H1 (cell line): ENCODE results near the gene PIK3R6. TPM values are rescaled to one million over a fixed set of nuclear protein-coding genes. Genes with fewer than 3 reads are reported as not detected.

Experiments
- CTCF ChIA-PET: fragments of 300-600 bp; sonication (Branson Sonifier 250); formaldehyde crosslinking; loops from one replicate; lab custom pipeline; 2021; ENCODE audit not compliant: partially characterized antibody; lab: Charles Lee
- POLR2A ChIA-PET: fragments of 300-600 bp; sonication (Branson Sonifier 250); formaldehyde crosslinking; loops from one replicate; lab custom pipeline; 2021; ENCODE audit warnings: inconsistent platforms; ENCODE audit not compliant: partially characterized antibody; lab: Charles Lee
- DNase-seq, 2 experiments: peaks; one replicate each; pipeline versions ENCODE4 v3.0.0 to v3.0.0-alpha.2; 2010 to 2022; ENCODE audit warnings: low spot score in 2 of 2, low read depth in 1 of 2, mixed read lengths in 1 of 2
- FAIRE-seq: peaks from 2 replicates; lab custom pipeline; 2011; peaks lifted over from hg19 to GRCh38; lab: Jason Lieb, UNC
- H2AFZ ChIP-seq: 2 replicates; pipeline ENCODE4 v1.8.1; 2012; ENCODE audit warnings: low read length, inconsistent platforms
- H2AK5ac ChIP-seq: 2 replicates; pipeline ENCODE4 v1.6.1; 2013; ENCODE audit warnings: low read depth, low read length
- H2BK120ac ChIP-seq: replicated peaks from 2 replicates; pipeline ENCODE3; 2013; ENCODE audit warnings: low read depth, low read length, inconsistent platforms
- H2BK12ac ChIP-seq: 2 replicates; pipeline ENCODE4 v1.6.1; 2013; ENCODE audit warnings: low read depth, low read length
- H2BK15ac ChIP-seq: 2 replicates; pipeline ENCODE4 v1.6.1; 2013; ENCODE audit warnings: low read length
- H2BK20ac ChIP-seq: 2 replicates; pipeline ENCODE4 v1.6.1; 2013; ENCODE audit warnings: low read length
- H2BK5ac ChIP-seq: 2 replicates; pipeline ENCODE4 v1.6.1; 2013; ENCODE audit warnings: low read depth, low read length
- H3K14ac ChIP-seq: 2 replicates; pipeline ENCODE4 v1.6.1; 2013; ENCODE audit warnings: inconsistent platforms; ENCODE audit not compliant: insufficient read length
- H3K18ac ChIP-seq: 2 replicates; pipeline ENCODE4 v1.6.1; 2013; ENCODE audit warnings: low read length; ENCODE audit errors: extremely low read depth
- H3K23ac ChIP-seq: 2 replicates; pipeline ENCODE4 v1.6.1; 2013; ENCODE audit warnings: inconsistent platforms; ENCODE audit not compliant: insufficient read length
- H3K23me2 ChIP-seq: 2 replicates; pipeline ENCODE4 v1.6.1; 2013; ENCODE audit warnings: low read depth, low read length
- H3K27ac ChIP-seq: 2 replicates; pipeline ENCODE4 v1.6.1; 2011; ENCODE audit warnings: low read depth, low read length, inconsistent platforms
- H3K27me3 ChIP-seq, 4 experiments: replicated peaks in 1 of 4; 1 replicate in 1 of 4; 2 replicates in 3 of 4; pipeline versions ENCODE4 v1.6.1 to v1.8.1; 2011 to 2013; ENCODE audit warnings: low read length in 3 of 4, mild to moderate bottlenecking in 3 of 4, inconsistent platforms in 2 of 4, mixed read lengths in 2 of 4, moderate library complexity in 1 of 4; ENCODE audit not compliant: control insufficient read depth in 3 of 4, insufficient read depth in 3 of 4; ENCODE audit errors: extremely low read depth in 1 of 4
- H3K36me3 ChIP-seq, 4 experiments: 2 replicates each; pipeline versions ENCODE4 v1.6.1 to v1.8.1; 2011 to 2013; ENCODE audit warnings: mild to moderate bottlenecking in 4 of 4, low read length in 3 of 4, moderate library complexity in 2 of 4, control low read depth in 1 of 4, inconsistent platforms in 1 of 4; ENCODE audit not compliant: insufficient read depth in 4 of 4, control insufficient read depth in 2 of 4
- H3K4ac ChIP-seq: replicated peaks from 2 replicates; pipeline ENCODE3; 2013; ENCODE audit warnings: low read length, low read depth, mixed read lengths, inconsistent platforms; ENCODE audit not compliant: insufficient read length
- H3K4me1 ChIP-seq, 4 experiments: replicated peaks in 1 of 4; 1 replicate in 1 of 4; 2 replicates in 3 of 4; pipeline versions ENCODE4 v1.6.1 to v1.8.1; 2011 to 2013; ENCODE audit warnings: low read length in 3 of 4, inconsistent platforms in 2 of 4, mixed read lengths in 1 of 4; ENCODE audit not compliant: insufficient read depth in 4 of 4, control insufficient read depth in 3 of 4
- H3K4me2 ChIP-seq, 2 experiments: 2 replicates each; pipeline versions ENCODE4 v1.6.1 to v1.8.1; 2011 to 2013; ENCODE audit warnings: low read depth in 2 of 2, low read length in 2 of 2, control low read depth in 1 of 2, inconsistent platforms in 1 of 2, mild to moderate bottlenecking in 1 of 2; ENCODE audit not compliant: insufficient read depth in 1 of 2
- H3K4me3 ChIP-seq, 4 experiments: fragments of 200-600, 300-600 bp in 1 of 4; sonication (generic), shearing (Covaris generic), sonication (Bioruptor Twin) in 1 of 4; 2 replicates each; pipeline versions ENCODE4 v1.5.1 to v1.8.1; 2011 to 2016; ENCODE audit warnings: low read length in 4 of 4, low read depth in 3 of 4, control low read depth in 2 of 4, inconsistent platforms in 2 of 4, mild to moderate bottlenecking in 2 of 4, mixed read lengths in 1 of 4, moderate library complexity in 1 of 4; ENCODE audit not compliant: insufficient read depth in 2 of 4; ENCODE audit errors: extremely low read depth in 1 of 4
- H3K56ac ChIP-seq: replicated peaks from 2 replicates; pipeline ENCODE3; 2013; ENCODE audit warnings: low read depth, mild to moderate bottlenecking, mixed read lengths, low read length, inconsistent platforms; ENCODE audit not compliant: insufficient read length
- H3K79me1 ChIP-seq: 2 replicates; pipeline ENCODE4 v1.6.1; 2013; ENCODE audit warnings: low read depth, low read length, control low read depth
- H3K79me2 ChIP-seq, 2 experiments: 2 replicates each; pipeline versions ENCODE4 v1.6.1 to v1.8.1; 2012 to 2013; ENCODE audit warnings: low read length in 2 of 2, mild to moderate bottlenecking in 2 of 2, inconsistent platforms in 1 of 2; ENCODE audit not compliant: insufficient read depth in 2 of 2, control insufficient read depth in 1 of 2
- H3K9ac ChIP-seq, 4 experiments: replicated peaks in 1 of 4; 1 replicate in 1 of 4; 2 replicates in 3 of 4; pipeline versions ENCODE4 v1.6.1 to v1.8.1; 2011 to 2013; ENCODE audit warnings: low read depth in 3 of 4, low read length in 3 of 4, control low read depth in 2 of 4, mild to moderate bottlenecking in 2 of 4, moderate library complexity in 2 of 4, inconsistent platforms in 1 of 4; ENCODE audit errors: extremely low read depth in 1 of 4
- H3K9me3 ChIP-seq, 2 experiments: 2 replicates each; pipeline versions ENCODE4 v1.6.1 to v1.8.1; 2012 to 2013; ENCODE audit warnings: mild to moderate bottlenecking in 2 of 2, moderate library complexity in 2 of 2, control low read depth in 1 of 2, inconsistent platforms in 1 of 2, low read depth in 1 of 2, low read length in 1 of 2, mixed read lengths in 1 of 2; ENCODE audit not compliant: insufficient read depth in 2 of 2
- H4K20me1 ChIP-seq, 2 experiments: replicated peaks in 1 of 2; 2 replicates each; pipeline versions ENCODE3 to v1.8.1; 2011 to 2013; ENCODE audit warnings: inconsistent platforms in 2 of 2, low read length in 2 of 2, mild to moderate bottlenecking in 1 of 2; ENCODE audit not compliant: insufficient read depth in 2 of 2, control insufficient read depth in 1 of 2
- H4K5ac ChIP-seq: 2 replicates; pipeline ENCODE4 v1.6.1; 2013; ENCODE audit warnings: low read length, low read depth, mixed read lengths, inconsistent platforms; ENCODE audit not compliant: insufficient read length
- H4K8ac ChIP-seq: 2 replicates; pipeline ENCODE4 v1.8.0; 2013; ENCODE audit warnings: mild to moderate bottlenecking, moderate library complexity, low read length, inconsistent platforms; ENCODE audit not compliant: insufficient read depth; ENCODE audit errors: extremely low read depth
- H4K91ac ChIP-seq: replicated peaks from 2 replicates; pipeline ENCODE3; 2013; ENCODE audit warnings: low read length, mixed read lengths, inconsistent platforms; ENCODE audit not compliant: insufficient read length
- BRCA1 ChIP-seq: IDR thresholded peaks from 2 replicates; pipeline ENCODE4 v1.6.1; 2012; ENCODE audit warnings: low read depth, low read length, improper control_type of control experiment
- CBX5 ChIP-seq: fragments of 300-800, 300-1000 bp; sonication (generic); IDR thresholded peaks from 2 replicates; pipeline ENCODE4 v1.7.1; 2016; ENCODE audit warnings: antibody characterized with exemption, low read length, low read depth
- CHD2 ChIP-seq: IDR thresholded peaks from 2 replicates; pipeline ENCODE4 v1.6.1; 2012; ENCODE audit warnings: low read length, improper control_type of control experiment
- GABPA ChIP-seq: IDR thresholded peaks from 2 replicates; pipeline ENCODE4 v1.6.1; 2011; ENCODE audit warnings: mild to moderate bottlenecking, low read length, moderate library complexity, borderline replicate concordance; ENCODE audit not compliant: insufficient read depth
- JUND ChIP-seq: IDR thresholded peaks from 2 replicates; pipeline ENCODE4 v1.6.1; 2011; ENCODE audit warnings: mild to moderate bottlenecking, improper control_type of control experiment, low read length
- POU5F1 ChIP-seq: IDR thresholded peaks from 2 replicates; pipeline ENCODE4 v1.6.1; 2011; ENCODE audit warnings: low read depth, mild to moderate bottlenecking, low read length, moderate library complexity
- RAD21 ChIP-seq, 2 experiments: IDR thresholded peaks in 1 of 2; conservative IDR thresholded peaks in 1 of 2; 2 replicates each; pipeline ENCODE4 v1.6.1; 2011; ENCODE audit warnings: low read depth in 2 of 2, low read length in 2 of 2, improper control_type of control experiment in 1 of 2, inconsistent platforms in 1 of 2, mild to moderate bottlenecking in 1 of 2, moderate library complexity in 1 of 2
- WGBS, 2 experiments: shearing (Covaris generic) in 1 of 2; methylation state at CpG; one replicate each; pipeline versions ENCODE4 v1.1.6 to v1.1.7; 2013 to 2015; ENCODE audit warnings: low lambda C conversion rate in 2 of 2, mixed read lengths in 2 of 2, inconsistent platforms in 1 of 2, low coverage in 1 of 2, missing lambda C conversion rate in 1 of 2; ENCODE audit not compliant: insufficient replicate concordance in 2 of 2, insufficient coverage in 1 of 2, insufficient read length in 1 of 2; ENCODE audit errors: extremely low coverage in 1 of 2, missing lambda C conversion rate in 1 of 2; 5-methylcytosine and 5-hydroxymethylcytosine counted together
- polyA plus RNA-seq, 7 experiments: library from polyadenylated mRNA; depleted of rRNA in 3 of 7; stranded (reverse) in 5 of 7; unstranded in 2 of 7; fragments of >200 nt in 5 of 7; fragments of 200-250 nt in 2 of 7; gene quantifications; 1 replicate in 5 of 7; 2 replicates in 1 of 7; 4 replicates in 1 of 7; pipeline versions ENCODE4 v1.2.1 to v1.2.3, GENCODE V29; 2011 to 2013; ENCODE audit warnings: missing spikeins in 2 of 7, mixed read lengths in 2 of 7
- total RNA-seq: library from RNA; stranded (reverse); fragmentation: NEBNext Ultra II Directional; extraction: Animal tissue kit (Norgen Biotek cat#: 25700); gene quantifications from 2 replicates; pipeline ENCODE4 v1.2.1, GENCODE V29; 2021
- TF ChIP-seq, protein P1 (sequence below): IDR thresholded peaks from 2 replicates; pipeline ENCODE4 v1.6.1; 2011; ENCODE audit warnings: low read depth, mild to moderate bottlenecking, low read length; ENCODE audit not compliant: insufficient read depth
- TF ChIP-seq, protein P2 (sequence below), 3 experiments: IDR thresholded peaks; 1 replicate in 2 of 3; 2 replicates in 1 of 3; pipeline versions ENCODE4 v1.5.1 to v1.6.1; 2011; ENCODE audit warnings: low read length in 3 of 3, mild to moderate bottlenecking in 3 of 3, inconsistent platforms in 2 of 3, low read depth in 1 of 3, moderate library complexity in 1 of 3; ENCODE audit not compliant: insufficient read depth in 1 of 3; ENCODE audit errors: control extremely low read depth in 1 of 3

The PIK3R6 gene
- total and polyA plus RNA-seq, 2 of the 8 experiments (the other 6 are each of a cell fraction or from before 2014, with no cell fraction given): 0.24 to 1.2 TPM

DNA sequence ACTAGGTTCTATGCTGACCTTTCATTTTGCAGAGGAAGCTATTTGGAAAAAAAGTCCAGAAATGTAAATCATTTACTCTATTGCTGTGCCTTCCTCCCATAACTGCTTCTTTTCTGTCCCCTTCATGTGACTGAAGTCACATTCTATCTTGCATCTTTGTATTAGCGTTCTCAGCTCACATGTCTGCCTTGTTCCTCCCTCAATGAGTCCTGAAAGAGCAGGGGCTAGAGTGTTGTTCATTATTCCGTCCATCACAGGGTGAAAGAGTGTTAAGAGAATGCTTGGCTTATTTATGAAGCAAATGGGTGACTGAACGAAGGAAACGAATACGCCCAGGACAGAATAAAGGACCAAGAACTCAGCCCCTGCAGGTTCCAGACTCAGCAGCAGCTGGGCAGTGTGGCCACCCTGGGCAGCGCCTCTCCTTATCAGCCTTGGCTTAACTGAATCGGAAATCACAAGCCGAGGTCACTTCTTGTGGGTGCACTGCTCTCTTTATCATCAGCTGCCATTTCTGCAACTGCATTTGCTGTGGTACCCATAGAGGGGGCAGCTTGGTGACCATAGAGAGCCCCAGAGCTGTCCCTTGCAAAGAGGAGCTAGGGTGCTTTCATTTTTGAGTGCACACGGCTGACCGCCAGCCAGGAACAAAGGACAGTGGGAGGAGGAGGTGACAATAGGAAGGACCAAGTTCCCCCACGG lies 1.8 kb upstream of the PIK3R6 start:
- CTCF ChIA-PET: interaction anchor here (0.8 to 2.5 kb wide), 3 partner anchors 11 to 26 kb away, joined by 3 to 11 read pairs (median 3); no protein-coding TSS in a partner anchor
- TF ChIP-seq JUND (no peak), GABPA (no peak), CHD2 (no peak), BRCA1 (no peak), CBX5 (no peak), RAD21 (IDR thresholded peaks at IDR 0.05 in 1 of 2, conservative IDR thresholded peaks at IDR 0.05 in 1 of 2; ENCODE audit: low read depth in 2 of 2, low read length in 2 of 2) (no peak), POU5F1 (no peak)
- TF ChIP-seq, protein P1, sequence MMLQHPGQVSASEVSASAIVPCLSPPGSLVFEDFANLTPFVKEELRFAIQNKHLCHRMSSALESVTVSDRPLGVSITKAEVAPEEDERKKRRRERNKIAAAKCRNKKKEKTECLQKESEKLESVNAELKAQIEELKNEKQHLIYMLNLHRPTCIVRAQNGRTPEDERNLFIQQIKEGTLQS: no peak
- TF ChIP-seq, protein P2, sequence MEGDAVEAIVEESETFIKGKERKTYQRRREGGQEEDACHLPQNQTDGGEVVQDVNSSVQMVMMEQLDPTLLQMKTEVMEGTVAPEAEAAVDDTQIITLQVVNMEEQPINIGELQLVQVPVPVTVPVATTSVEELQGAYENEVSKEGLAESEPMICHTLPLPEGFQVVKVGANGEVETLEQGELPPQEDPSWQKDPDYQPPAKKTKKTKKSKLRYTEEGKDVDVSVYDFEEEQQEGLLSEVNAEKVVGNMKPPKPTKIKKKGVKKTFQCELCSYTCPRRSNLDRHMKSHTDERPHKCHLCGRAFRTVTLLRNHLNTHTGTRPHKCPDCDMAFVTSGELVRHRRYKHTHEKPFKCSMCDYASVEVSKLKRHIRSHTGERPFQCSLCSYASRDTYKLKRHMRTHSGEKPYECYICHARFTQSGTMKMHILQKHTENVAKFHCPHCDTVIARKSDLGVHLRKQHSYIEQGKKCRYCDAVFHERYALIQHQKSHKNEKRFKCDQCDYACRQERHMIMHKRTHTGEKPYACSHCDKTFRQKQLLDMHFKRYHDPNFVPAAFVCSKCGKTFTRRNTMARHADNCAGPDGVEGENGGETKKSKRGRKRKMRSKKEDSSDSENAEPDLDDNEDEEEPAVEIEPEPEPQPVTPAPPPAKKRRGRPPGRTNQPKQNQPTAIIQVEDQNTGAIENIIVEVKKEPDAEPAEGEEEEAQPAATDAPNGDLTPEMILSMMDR (IDR thresholded peaks at IDR 0.05; ENCODE audit: control extremely low read depth in 1 of 3, insufficient read depth in 1 of 3, low read depth in 1 of 3, low read length in 3 of 3): no peak

More for the DNA sequence above, 1.8 kb upstream of the PIK3R6 start:
- 85% methylated on average over 11 of the region's 11 CpGs; no CpG with 5 or more reads in 1 of the 2 experiments for WGBS, 2 experiments
- Histone ChIP-seq H2BK12ac (no peak overlapping the region), H4K8ac (no peak overlapping the region), H3K4me3 (no peak overlapping the region), H2AFZ (no peak overlapping the region), H3K4me2 (no peak overlapping the region), H2BK120ac (no peak overlapping the region), H2BK15ac (no peak overlapping the region), H3K4me1 (peaks cover 0 to 2% (median 0%) of the 10 kb centered on the region in 4 experiments; a peak in 3 of 7 replicates), H3K79me1 (no peaks in the 10 kb centered on the region), H4K20me1 (no peaks in the 10 kb centered on the region), H3K27ac (no peak overlapping the region), H4K5ac (no peak overlapping the region), H3K56ac (no peak overlapping the region), H3K18ac (no peak overlapping the region), H2BK20ac (no peak overlapping the region), H3K79me2 (no peaks in the 10 kb centered on the region), H3K27me3 (peaks cover 0 to 2% (median 0%) of the 10 kb centered on the region in 4 experiments; a peak in 2 of 7 replicates), H2AK5ac (no peak overlapping the region), H3K4ac (no peak overlapping the region), H3K36me3 (no peaks in the 10 kb centered on the region), H4K91ac (no peak overlapping the region), H3K23me2 (no peaks in the 10 kb centered on the region), H3K9me3 (no peaks in the 10 kb centered on the region), H2BK5ac (no peak overlapping the region), H3K14ac (no peak overlapping the region), H3K23ac (no peak overlapping the region), H3K9ac (no peak overlapping the region)
- DNase-seq (no peak), FAIRE-seq (no peak)
- POLR2A ChIA-PET: interaction anchor here (0.6 kb wide), 1 partner anchor 22 kb away, joined by 3 read pairs; no protein-coding TSS in a partner anchor
